Measurements from ENCODE around the gene MBOAT1. TPM values are rescaled to one million over a fixed set of nuclear protein-coding genes. Genes with fewer than 3 reads are reported as not detected.

MBOAT1 gene
- polyA plus RNA-seq, 2 of the 4 experiments (the other 2 are of a cell fraction), result 1.9 to 5.5 TPM

- 25% methylated on average over 5 of the region's 5 CpGs for WGBS (ENCODE audit: missing lambda C conversion rate)
- ChIA-PET CTCF (interaction anchor here (0.6 to 1.4 kb wide), 2 partner anchors 74 to 1466 kb away, joined by 3 to 5 read pairs; no protein-coding TSS in a partner anchor), POLR2A (no interaction called here)
- Histone ChIP-seq H3K4me2 (no peak overlapping the region), H3K4me3 (no peak overlapping the region), H3K4me1 (no peaks in the 10 kb centered on the region), H3K27ac (no peak overlapping the region), H3K9me3 (no peaks in the 10 kb centered on the region)
- FAIRE-seq, result no peak
- no peak for ATAC-seq
- no peak for DNase-seq (ENCODE audit: low read depth in 1 of 2, low spot score in 1 of 2)
- TF ChIP-seq NFE2L2 (conservative IDR thresholded peaks at IDR 0.05; ENCODE audit: low read length) (no peak), SREBF2 (IDR thresholded peaks at IDR 0.05) (no peak), FOSB (CRISPR knock-in tag; IDR thresholded peaks at IDR 0.05) (no peak), ESRRA (IDR thresholded peaks at IDR 0.05; ENCODE audit: borderline replicate concordance, low read length) (no peak), HEYL (CRISPR knock-in tag; IDR thresholded peaks at IDR 0.05) (no peak), FOXS1 (CRISPR knock-in tag; IDR thresholded peaks at IDR 0.05) (no peak), JUNB (IDR thresholded peaks at IDR 0.05) (no peak), POLR2A (IDR thresholded peaks at IDR 0.05; ENCODE audit: low read length) (no peak), EHF (CRISPR knock-in tag; IDR thresholded peaks at IDR 0.05) (no peak), CHD4 (IDR thresholded peaks at IDR 0.05; ENCODE audit: borderline replicate concordance) (no peak), HOXB5 (CRISPR knock-in tag; IDR thresholded peaks at IDR 0.05) (no peak), TFCP2L1 (CRISPR knock-in tag; IDR thresholded peaks at IDR 0.05) (no peak), RAD21 (conservative IDR thresholded peaks at IDR 0.05 in 1 of 2, IDR thresholded peaks at IDR 0.05 in 1 of 2) (no peak), SMC3 (IDR thresholded peaks at IDR 0.05) (no peak), ZFP36 (IDR thresholded peaks at IDR 0.05; ENCODE audit: borderline replicate concordance, partially characterized antibody) (no peak)
- TF ChIP-seq, protein P1, sequence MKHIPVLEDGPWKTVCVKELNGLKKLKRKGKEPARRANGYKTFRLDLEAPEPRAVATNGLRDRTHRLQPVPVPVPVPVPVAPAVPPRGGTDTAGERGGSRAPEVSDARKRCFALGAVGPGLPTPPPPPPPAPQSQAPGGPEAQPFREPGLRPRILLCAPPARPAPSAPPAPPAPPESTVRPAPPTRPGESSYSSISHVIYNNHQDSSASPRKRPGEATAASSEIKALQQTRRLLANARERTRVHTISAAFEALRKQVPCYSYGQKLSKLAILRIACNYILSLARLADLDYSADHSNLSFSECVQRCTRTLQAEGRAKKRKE (CRISPR knock-in tag; IDR thresholded peaks at IDR 0.05; ENCODE audit: low read depth), result no peak
- TF ChIP-seq, protein P2, sequence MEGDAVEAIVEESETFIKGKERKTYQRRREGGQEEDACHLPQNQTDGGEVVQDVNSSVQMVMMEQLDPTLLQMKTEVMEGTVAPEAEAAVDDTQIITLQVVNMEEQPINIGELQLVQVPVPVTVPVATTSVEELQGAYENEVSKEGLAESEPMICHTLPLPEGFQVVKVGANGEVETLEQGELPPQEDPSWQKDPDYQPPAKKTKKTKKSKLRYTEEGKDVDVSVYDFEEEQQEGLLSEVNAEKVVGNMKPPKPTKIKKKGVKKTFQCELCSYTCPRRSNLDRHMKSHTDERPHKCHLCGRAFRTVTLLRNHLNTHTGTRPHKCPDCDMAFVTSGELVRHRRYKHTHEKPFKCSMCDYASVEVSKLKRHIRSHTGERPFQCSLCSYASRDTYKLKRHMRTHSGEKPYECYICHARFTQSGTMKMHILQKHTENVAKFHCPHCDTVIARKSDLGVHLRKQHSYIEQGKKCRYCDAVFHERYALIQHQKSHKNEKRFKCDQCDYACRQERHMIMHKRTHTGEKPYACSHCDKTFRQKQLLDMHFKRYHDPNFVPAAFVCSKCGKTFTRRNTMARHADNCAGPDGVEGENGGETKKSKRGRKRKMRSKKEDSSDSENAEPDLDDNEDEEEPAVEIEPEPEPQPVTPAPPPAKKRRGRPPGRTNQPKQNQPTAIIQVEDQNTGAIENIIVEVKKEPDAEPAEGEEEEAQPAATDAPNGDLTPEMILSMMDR (IDR thresholded peaks at IDR 0.05), result no peak
These were observed 150.3 kb downstream of the MBOAT1 start for GRCh38 chr6:20061952-20062351.

GRCh38 chr6:20060252-20060651 lies 152.0 kb downstream of the MBOAT1 start:
- H3K4me3 ChIP-seq, result no peak overlapping the region
- CTCF ChIA-PET, result no interaction called here
- DNase-seq (ENCODE audit: low read depth in 1 of 2, low spot score in 1 of 2) (no peak), ATAC-seq (no peak), FAIRE-seq (no peak)
- H3K27ac ChIP-seq, result no peak overlapping the region
- 31% methylated on average over 1 of the region's 1 CpG for WGBS (ENCODE audit: missing lambda C conversion rate)
- H3K4me1 ChIP-seq, result no peaks in the 10 kb centered on the region
- no peak overlapping the region for H3K4me2 ChIP-seq
- TF ChIP-seq CEBPB (IDR thresholded peaks at IDR 0.05), result no peak
- no peak for TF ChIP-seq MAFK (IDR thresholded peaks at IDR 0.05; ENCODE audit: partially characterized antibody)
- no peak for TF ChIP-seq EHMT2 (IDR thresholded peaks at IDR 0.05; ENCODE audit: low read depth)
- TF ChIP-seq, protein P3, sequence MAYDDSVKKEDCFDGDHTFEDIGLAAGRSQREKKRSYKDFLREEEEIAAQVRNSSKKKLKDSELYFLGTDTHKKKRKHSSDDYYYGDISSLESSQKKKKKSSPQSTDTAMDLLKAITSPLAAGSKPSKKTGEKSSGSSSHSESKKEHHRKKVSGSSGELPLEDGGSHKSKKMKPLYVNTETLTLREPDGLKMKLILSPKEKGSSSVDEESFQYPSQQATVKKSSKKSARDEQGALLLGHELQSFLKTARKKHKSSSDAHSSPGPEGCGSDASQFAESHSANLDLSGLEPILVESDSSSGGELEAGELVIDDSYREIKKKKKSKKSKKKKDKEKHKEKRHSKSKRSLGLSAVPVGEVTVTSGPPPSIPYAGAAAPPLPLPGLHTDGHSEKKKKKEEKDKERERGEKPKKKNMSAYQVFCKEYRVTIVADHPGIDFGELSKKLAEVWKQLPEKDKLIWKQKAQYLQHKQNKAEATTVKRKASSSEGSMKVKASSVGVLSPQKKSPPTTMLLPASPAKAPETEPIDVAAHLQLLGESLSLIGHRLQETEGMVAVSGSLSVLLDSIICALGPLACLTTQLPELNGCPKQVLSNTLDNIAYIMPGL (CRISPR knock-in tag; IDR thresholded peaks at IDR 0.05; ENCODE audit: borderline replicate concordance), result no peak
- H3K9me3 ChIP-seq, result no peaks in the 10 kb centered on the region
- POLR2A ChIA-PET, result no interaction called here

- Histone ChIP-seq H3K27ac (no peak overlapping the region), H3K4me2 (no peak overlapping the region), H3K4me3 (no peak overlapping the region), H3K4me1 (no peaks in the 10 kb centered on the region), H3K9me3 (no peaks in the 10 kb centered on the region)
- ChIA-PET CTCF (interaction anchor here (1.1 to 1.4 kb wide), 2 partner anchors 12 to 1035 kb away, joined by 3 read pairs; no protein-coding TSS in a partner anchor), POLR2A (no interaction called here)
- FAIRE-seq (no peak), ATAC-seq (no peak), DNase-seq (ENCODE audit: low read depth in 1 of 2, low spot score in 1 of 2) (no peak)
- 43% methylated on average over 3 of the region's 3 CpGs for WGBS (ENCODE audit: missing lambda C conversion rate)
- TF ChIP-seq, protein P4, sequence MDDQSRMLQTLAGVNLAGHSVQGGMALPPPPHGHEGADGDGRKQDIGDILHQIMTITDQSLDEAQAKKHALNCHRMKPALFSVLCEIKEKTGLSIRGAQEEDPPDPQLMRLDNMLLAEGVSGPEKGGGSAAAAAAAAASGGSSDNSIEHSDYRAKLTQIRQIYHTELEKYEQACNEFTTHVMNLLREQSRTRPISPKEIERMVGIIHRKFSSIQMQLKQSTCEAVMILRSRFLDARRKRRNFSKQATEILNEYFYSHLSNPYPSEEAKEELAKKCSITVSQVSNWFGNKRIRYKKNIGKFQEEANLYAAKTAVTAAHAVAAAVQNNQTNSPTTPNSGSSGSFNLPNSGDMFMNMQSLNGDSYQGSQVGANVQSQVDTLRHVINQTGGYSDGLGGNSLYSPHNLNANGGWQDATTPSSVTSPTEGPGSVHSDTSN (IDR thresholded peaks at IDR 0.05), result no peak
- TF ChIP-seq ZFP36 (IDR thresholded peaks at IDR 0.05; ENCODE audit: borderline replicate concordance, partially characterized antibody) (no peak), TFCP2L1 (CRISPR knock-in tag; IDR thresholded peaks at IDR 0.05) (no peak), TP53 (CRISPR knock-in tag; IDR thresholded peaks at IDR 0.05) (no peak), BCL3 (IDR thresholded peaks at IDR 0.05) (no peak), FOXS1 (CRISPR knock-in tag; IDR thresholded peaks at IDR 0.05) (no peak), KDM5A (IDR thresholded peaks at IDR 0.05) (no peak), HEYL (CRISPR knock-in tag; IDR thresholded peaks at IDR 0.05) (no peak), RARB (CRISPR knock-in tag; IDR thresholded peaks at IDR 0.05) (no peak), HOXB13 (CRISPR knock-in tag; IDR thresholded peaks at IDR 0.05; ENCODE audit: low read depth) (no peak), HDAC2 (IDR thresholded peaks at IDR 0.05) (no peak), EHF (CRISPR knock-in tag; IDR thresholded peaks at IDR 0.05) (no peak)
These were observed 153.4 kb downstream of the MBOAT1 start for GRCh38 chr6:20058912-20059311.

Data from A549 (cell line).